ENCODE data around the gene EPS8. TPM values are rescaled to one million over a fixed set of nuclear protein-coding genes. Genes with fewer than 3 reads are reported as not detected.

The EPS8 gene
- polyA plus RNA-seq, 6 donors from 2014 or later = 0.49 to 1.3 (median 0.90) TPM

DNA sequence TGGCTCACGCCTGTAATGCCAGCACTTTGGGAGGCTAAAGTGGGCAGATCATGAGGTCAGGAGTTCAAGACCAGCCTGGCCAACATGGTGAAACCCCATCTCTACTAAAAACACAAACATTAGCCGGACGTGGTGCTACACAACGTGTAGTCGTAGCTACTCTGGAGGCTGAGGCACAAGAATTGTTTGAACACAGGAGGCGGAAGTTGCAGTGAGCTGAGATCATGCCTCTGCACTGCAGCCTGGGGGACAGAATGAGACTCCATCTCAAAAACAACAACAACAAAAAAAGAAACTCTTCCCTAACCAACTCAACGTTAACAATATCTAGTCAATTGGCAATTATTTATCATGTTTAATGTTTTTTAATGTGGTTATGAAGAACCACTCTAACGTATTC is 89.3 kb downstream of the EPS8 start:
- Mint-ChIP-seq H3K4me1 (no peaks in the 10 kb centered on the region), H3K4me3 (no peak overlapping the region), H3K36me3 (no peaks in the 10 kb centered on the region), H3K27me3 (peaks cover 0 to 8% (median 7%) of the 10 kb centered on the region in 3 donors), H3K27ac (no peak overlapping the region), H3K9me3 (no peaks in the 10 kb centered on the region)
- DNase-seq (no peak), ATAC-seq (ENCODE audit: low read depth in 2 of 2) (no peak)

- DNase-seq (no peak), ATAC-seq (ENCODE audit: low read depth in 2 of 2) (no peak)
- Mint-ChIP-seq H3K4me3 (no peak overlapping the region), H3K9me3 (peaks cover 0 to 3% (median 0%) of the 10 kb centered on the region in 7 donors), H3K27ac (no peak overlapping the region), H3K36me3 (no peaks in the 10 kb centered on the region), H3K27me3 (peaks cover 0 to 8% (median 7%) of the 10 kb centered on the region in 3 donors), H3K4me1 (no peaks in the 10 kb centered on the region)
These were observed 90.8 kb downstream of the EPS8 start for GRCh38 chr12:15698377-15698871.

DNA sequence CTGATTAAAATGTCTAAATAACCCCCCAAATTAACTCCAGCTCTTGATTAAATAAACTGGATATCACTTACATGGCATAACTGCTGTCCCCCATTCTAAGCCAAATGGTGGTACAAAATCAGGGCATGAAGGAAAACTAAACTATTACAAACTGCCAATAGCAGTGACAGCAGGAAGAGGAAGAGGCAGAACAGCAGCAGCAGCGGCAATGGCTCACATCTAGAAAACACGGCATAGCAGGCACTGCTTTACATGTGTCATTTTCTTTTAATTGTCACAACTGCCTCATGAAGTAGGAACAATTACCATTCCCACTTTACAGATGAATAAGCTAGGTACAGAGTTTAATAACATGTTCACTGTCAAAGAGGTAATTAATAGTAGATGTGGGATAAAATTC is 92.0 kb downstream of the EPS8 start:
- H3K27me3 Mint-ChIP-seq = peaks cover 0 to 8% (median 7%) of the 10 kb centered on the region in 3 donors
- ATAC-seq (ENCODE audit: low read depth in 2 of 2) (no peak), DNase-seq (no peak)
- no peak overlapping the region for H3K27ac Mint-ChIP-seq
- H3K36me3 Mint-ChIP-seq = no peaks in the 10 kb centered on the region
- no peaks in the 10 kb centered on the region for H3K4me1 Mint-ChIP-seq
- peaks cover 0 to 4% (median 0%) of the 10 kb centered on the region in 7 donors for H3K9me3 Mint-ChIP-seq
- no peak overlapping the region for H3K4me3 Mint-ChIP-seq

DNA sequence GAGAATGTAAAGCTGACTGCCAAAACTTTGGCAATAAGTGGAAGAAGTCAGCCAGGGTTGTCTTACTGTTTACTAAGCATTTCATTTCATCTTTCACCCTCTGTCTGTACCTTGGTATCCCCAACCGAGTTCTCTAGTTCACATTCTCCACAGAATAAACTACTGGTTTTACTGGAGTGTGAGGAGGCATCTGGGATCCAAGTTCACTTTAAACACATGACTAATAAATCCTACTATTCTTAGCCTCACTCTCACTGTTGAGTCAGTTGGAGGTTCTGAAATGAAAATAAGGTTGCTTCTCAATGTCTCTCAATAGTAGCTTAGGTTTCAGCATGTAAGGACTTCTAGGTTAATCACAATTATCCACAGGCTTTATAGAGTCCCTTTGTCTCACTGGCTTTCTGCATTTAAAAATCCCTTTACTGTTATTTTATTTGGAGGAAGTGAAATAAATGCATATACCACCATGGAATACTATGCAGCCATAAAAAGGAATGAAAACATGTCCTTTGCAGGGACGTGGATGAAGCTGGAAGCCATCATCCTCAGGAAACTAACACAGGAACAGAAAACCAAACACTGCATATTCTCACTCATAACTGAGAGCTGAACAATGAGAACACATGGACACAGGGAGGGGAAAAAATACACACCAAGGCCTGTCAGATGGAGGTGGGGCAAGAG is 95.8 kb downstream of the EPS8 start:
- DNase-seq (no peak), ATAC-seq (ENCODE audit: low read depth in 2 of 2) (no peak)
- H3K27me3 Mint-ChIP-seq = peaks cover 0 to 8% (median 7%) of the 10 kb centered on the region in 3 donors
- no peak overlapping the region for H3K4me3 Mint-ChIP-seq
- no peaks in the 10 kb centered on the region for H3K36me3 Mint-ChIP-seq
- peaks cover 0 to 4% (median 0%) of the 10 kb centered on the region in 7 donors for H3K9me3 Mint-ChIP-seq
- no peaks in the 10 kb centered on the region for H3K4me1 Mint-ChIP-seq
- H3K27ac Mint-ChIP-seq = no peak overlapping the region

- H3K36me3 Mint-ChIP-seq = no peaks in the 10 kb centered on the region
- no peak overlapping the region for H3K4me3 Mint-ChIP-seq
These were observed 97.8 kb downstream of the EPS8 start for GRCh38 chr12:15691388-15691787.

GRCh38 chr12:15690320-15690719 is 98.9 kb downstream of the EPS8 start:
- ATAC-seq (ENCODE audit: low read depth in 2 of 2) (no peak), DNase-seq (no peak)
- peaks cover 0 to 4% (median 0%) of the 10 kb centered on the region in 7 donors for H3K9me3 Mint-ChIP-seq
- no peaks in the 10 kb centered on the region for H3K36me3 Mint-ChIP-seq
- peaks cover 0 to 2% (median 0%) of the 10 kb centered on the region in 3 donors for H3K4me1 Mint-ChIP-seq
- no peaks in the 10 kb centered on the region for H3K27me3 Mint-ChIP-seq
- H3K27ac Mint-ChIP-seq = no peak overlapping the region
- no peak overlapping the region for H3K4me3 Mint-ChIP-seq

More at GRCh38 chr12:15691388-15691787, 97.8 kb downstream of the EPS8 start:
- Mint-ChIP-seq H3K9me3 (peaks cover 0 to 4% (median 0%) of the 10 kb centered on the region in 7 donors), H3K27ac (no peak overlapping the region), H3K4me1 (peaks cover 0 to 2% (median 0%) of the 10 kb centered on the region in 3 donors), H3K27me3 (peaks cover 0 to under 1% (median 0%) of the 10 kb centered on the region in 3 donors)
- no peak for ATAC-seq (ENCODE audit: low read depth in 2 of 2)
- DNase-seq = no peak

- ATAC-seq (ENCODE audit: low read depth in 2 of 2) (no peak), DNase-seq (no peak)
- Mint-ChIP-seq H3K4me3 (no peak overlapping the region), H3K36me3 (no peaks in the 10 kb centered on the region), H3K27me3 (peaks cover 0 to 4% (median 0%) of the 10 kb centered on the region in 3 donors), H3K4me1 (peaks cover 0 to 2% (median 0%) of the 10 kb centered on the region in 3 donors), H3K27ac (no peak overlapping the region), H3K9me3 (peaks cover 0 to 4% (median 0%) of the 10 kb centered on the region in 7 donors)
These were observed 99.4 kb downstream of the EPS8 start for GRCh38 chr12:15689751-15690191.

- Mint-ChIP-seq H3K9me3 (peaks cover 0 to 4% (median 0%) of the 10 kb centered on the region in 7 donors), H3K27me3 (peaks cover 0 to 7% (median 0%) of the 10 kb centered on the region in 3 donors), H3K27ac (peak overlapping the region in 1 of 6 donors; percentile 51), H3K36me3 (no peaks in the 10 kb centered on the region), H3K4me1 (peaks cover 0 to 2% (median 0%) of the 10 kb centered on the region in 3 donors), H3K4me3 (no peak overlapping the region)
- ATAC-seq (ENCODE audit: low read depth in 2 of 2) (no peak), DNase-seq (no peak)
These were observed 100.2 kb downstream of the EPS8 start for GRCh38 chr12:15688838-15689625.

- Mint-ChIP-seq H3K27me3 (peaks cover 0 to 12% (median 0%) of the 10 kb centered on the region in 3 donors), H3K36me3 (no peaks in the 10 kb centered on the region), H3K4me1 (peaks cover 0 to 2% (median 0%) of the 10 kb centered on the region in 3 donors), H3K4me3 (peak overlapping the region in 1 of 8 donors; percentile 42), H3K27ac (peak overlapping the region in 1 of 6 donors; percentile 13), H3K9me3 (peaks cover 0 to 2% (median 0%) of the 10 kb centered on the region in 7 donors)
- peak; percentile 53 to 63 for ATAC-seq (ENCODE audit: low read depth in 2 of 2)
- no peak for DNase-seq
These were observed 100.9 kb downstream of the EPS8 start for GRCh38 chr12:15688202-15688736.

DNA sequence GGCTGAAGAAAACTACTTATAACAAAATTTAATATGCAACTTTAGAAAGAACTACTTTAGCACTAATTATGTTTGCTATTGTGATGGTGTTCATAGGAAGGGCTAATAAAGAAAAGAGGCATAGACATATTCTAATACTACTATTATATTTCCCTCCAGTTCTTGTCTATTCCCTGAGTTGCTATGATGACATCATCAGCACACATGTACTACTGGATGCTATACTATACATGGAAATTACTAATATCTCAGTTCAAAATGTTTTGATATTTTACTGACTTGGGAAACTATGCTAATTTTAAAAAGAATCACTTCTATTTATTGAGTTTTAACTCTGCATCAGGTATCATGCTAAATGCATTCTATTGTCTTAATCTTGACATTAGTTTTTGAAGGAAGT is 101.6 kb downstream of the EPS8 start:
- DNase-seq (no peak), ATAC-seq (ENCODE audit: low read depth in 2 of 2) (no peak)
- Mint-ChIP-seq H3K27ac (no peak overlapping the region), H3K4me1 (peaks cover 0 to 2% (median 0%) of the 10 kb centered on the region in 3 donors), H3K36me3 (no peaks in the 10 kb centered on the region), H3K4me3 (no peak overlapping the region), H3K27me3 (peaks cover 0 to 12% (median 0%) of the 10 kb centered on the region in 3 donors), H3K9me3 (peaks cover 0 to 2% (median 0%) of the 10 kb centered on the region in 7 donors)

- Mint-ChIP-seq H3K36me3 (no peaks in the 10 kb centered on the region), H3K4me3 (no peak overlapping the region), H3K27me3 (peaks cover 0 to 12% (median 0%) of the 10 kb centered on the region in 3 donors), H3K27ac (no peak overlapping the region), H3K4me1 (peaks cover 0 to 2% (median 0%) of the 10 kb centered on the region in 3 donors), H3K9me3 (peaks cover 0 to 2% (median 0%) of the 10 kb centered on the region in 7 donors)
- DNase-seq (no peak), ATAC-seq (ENCODE audit: low read depth in 2 of 2) (no peak)
These were observed 104.1 kb downstream of the EPS8 start for GRCh38 chr12:15684896-15685658.

GRCh38 chr12:15682826-15683225 is 106.4 kb downstream of the EPS8 start:
- no peak overlapping the region for H3K27ac Mint-ChIP-seq
- no peak for ATAC-seq (ENCODE audit: low read depth in 2 of 2)
- no peak overlapping the region for H3K4me3 Mint-ChIP-seq
- H3K36me3 Mint-ChIP-seq = no peaks in the 10 kb centered on the region
- no peaks in the 10 kb centered on the region for H3K4me1 Mint-ChIP-seq
- H3K27me3 Mint-ChIP-seq = peaks cover 0 to 17% (median 6%) of the 10 kb centered on the region in 3 donors
- DNase-seq = no peak
- peaks cover 0 to 2% (median 0%) of the 10 kb centered on the region in 7 donors for H3K9me3 Mint-ChIP-seq

GRCh38 chr12:15679151-15679550 is 110.0 kb downstream of the EPS8 start:
- Mint-ChIP-seq H3K4me3 (no peak overlapping the region), H3K9me3 (no peaks in the 10 kb centered on the region), H3K4me1 (no peaks in the 10 kb centered on the region), H3K36me3 (no peaks in the 10 kb centered on the region), H3K27me3 (peaks cover 0 to 11% (median 11%) of the 10 kb centered on the region in 3 donors), H3K27ac (no peak overlapping the region)
- DNase-seq = no peak
- no peak for ATAC-seq (ENCODE audit: low read depth in 2 of 2)

Measured in naive B cell (primary cell).